Body of pancreas (tissue), 4 donors: ENCODE results near the gene PJA2.
"Not testable (repeated sequence)": the region's sequence is repeated elsewhere in the genome, so short reads cannot be mapped to it uniquely, and the experiment has no call there.

Experiments used
- POLR2A ChIP-seq, 3 donors: fragments of 450-650 bp; IDR thresholded peaks; one replicate each; pipeline ENCODE4 v1.6.1; 2016; ENCODE audit warnings: antibody characterized with exemption in 3 of 3, mild to moderate bottlenecking in 2 of 3
- TF ChIP-seq, protein P1 (sequence below), 7 experiments: fragments of 450-650 bp in 4 of 7; fragments of 200-600 bp in 3 of 7; sonication (generic) in 3 of 7; IDR thresholded peaks; one replicate each; pipeline ENCODE4 v1.5.1; 2016 to 2019; ENCODE audit warnings: antibody characterized with exemption in 7 of 7

DNA sequence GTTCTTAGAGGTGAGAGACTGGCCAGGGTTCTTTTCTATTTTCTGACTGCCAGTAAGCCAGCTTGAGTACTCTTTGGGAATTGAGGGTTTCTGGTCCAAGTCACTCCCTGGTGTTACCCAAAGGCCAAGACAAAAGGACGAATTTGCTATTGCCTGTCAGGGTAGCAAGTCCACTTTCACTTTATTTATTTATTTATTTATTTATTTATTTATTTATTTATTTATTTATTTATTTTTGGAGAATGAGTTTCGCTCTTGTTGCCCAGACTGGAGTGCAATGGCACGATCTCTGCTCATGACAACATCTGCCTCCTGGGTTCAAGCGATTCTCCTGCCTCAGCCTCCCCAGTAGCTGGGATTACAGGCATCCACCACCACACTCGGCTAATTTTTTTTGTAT lies 15.7 kb upstream of the PJA2 start:
- TF ChIP-seq, protein P1, sequence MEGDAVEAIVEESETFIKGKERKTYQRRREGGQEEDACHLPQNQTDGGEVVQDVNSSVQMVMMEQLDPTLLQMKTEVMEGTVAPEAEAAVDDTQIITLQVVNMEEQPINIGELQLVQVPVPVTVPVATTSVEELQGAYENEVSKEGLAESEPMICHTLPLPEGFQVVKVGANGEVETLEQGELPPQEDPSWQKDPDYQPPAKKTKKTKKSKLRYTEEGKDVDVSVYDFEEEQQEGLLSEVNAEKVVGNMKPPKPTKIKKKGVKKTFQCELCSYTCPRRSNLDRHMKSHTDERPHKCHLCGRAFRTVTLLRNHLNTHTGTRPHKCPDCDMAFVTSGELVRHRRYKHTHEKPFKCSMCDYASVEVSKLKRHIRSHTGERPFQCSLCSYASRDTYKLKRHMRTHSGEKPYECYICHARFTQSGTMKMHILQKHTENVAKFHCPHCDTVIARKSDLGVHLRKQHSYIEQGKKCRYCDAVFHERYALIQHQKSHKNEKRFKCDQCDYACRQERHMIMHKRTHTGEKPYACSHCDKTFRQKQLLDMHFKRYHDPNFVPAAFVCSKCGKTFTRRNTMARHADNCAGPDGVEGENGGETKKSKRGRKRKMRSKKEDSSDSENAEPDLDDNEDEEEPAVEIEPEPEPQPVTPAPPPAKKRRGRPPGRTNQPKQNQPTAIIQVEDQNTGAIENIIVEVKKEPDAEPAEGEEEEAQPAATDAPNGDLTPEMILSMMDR (IDR thresholded peaks at IDR 0.05): not testable (repeated sequence)
- TF ChIP-seq POLR2A (IDR thresholded peaks at IDR 0.05): not testable (repeated sequence)
